RWPE2 (cell line): ENCODE data around the gene TRPM5.
"Not testable (repeated sequence)": the region's sequence is repeated elsewhere in the genome, so short reads cannot be mapped to it uniquely, and the experiment has no call there.

Experiments
- ATAC-seq: fragments of 200-7000 bp; cut with Tn5 transposase; 3 replicates; pipeline ENCODE4 v1.9.1; 2021; ENCODE audit warnings: low read depth
- DNase-seq: peaks from one replicate; pipeline ENCODE4 v3.0.0-alpha.2; 2020; ENCODE audit warnings: low spot score
- H3K27ac ChIP-seq: fragments of 450-650 bp; 2 replicates; pipeline ENCODE4 v1.5.1; 2017; ENCODE audit warnings: mild to moderate bottlenecking; ENCODE audit not compliant: poor library complexity, severe bottlenecking
- H3K27me3 ChIP-seq: fragments of 250-450 bp; sonication (Bioruptor Pico); 2 replicates; pipeline ENCODE4 v1.5.1; 2021; ENCODE audit warnings: mild to moderate bottlenecking, moderate library complexity; ENCODE audit not compliant: insufficient read depth, poor library complexity, severe bottlenecking
- H3K36me3 ChIP-seq: fragments of 250-450 bp; sonication (Bioruptor Pico); 2 replicates; pipeline ENCODE4 v1.5.1; 2020; ENCODE audit warnings: low read depth, mild to moderate bottlenecking, moderate library complexity
- H3K4me1 ChIP-seq: fragments of 250-450 bp; sonication (Bioruptor Pico); 2 replicates; pipeline ENCODE4 v1.5.1; 2021; ENCODE audit warnings: mild to moderate bottlenecking, moderate library complexity; ENCODE audit not compliant: insufficient read depth, poor library complexity, severe bottlenecking
- H3K4me3 ChIP-seq: fragments of 250-450 bp; sonication (Bioruptor Pico); 2 replicates; pipeline ENCODE4 v1.5.1; 2021; ENCODE audit warnings: mild to moderate bottlenecking, moderate library complexity; ENCODE audit not compliant: severe bottlenecking
- H3K9me3 ChIP-seq: fragments of 250-450 bp; sonication (Bioruptor Pico); 2 replicates; pipeline ENCODE4 v1.5.1; 2021; ENCODE audit warnings: mild to moderate bottlenecking, moderate library complexity; ENCODE audit not compliant: severe bottlenecking
- CTCF ChIP-seq: fragments of 450-650 bp; IDR thresholded peaks from one replicate; pipeline ENCODE4 v1.5.1; 2017; ENCODE audit warnings: mild to moderate bottlenecking, moderate library complexity; ENCODE audit not compliant: poor library complexity, severe bottlenecking

Gene TRPM5

GRCh38 chr11:2483426-2483825, 39.1 kb upstream of the TRPM5 start:
- Histone ChIP-seq H3K9me3 (peaks cover 7% of the 10 kb centered on the region), H3K4me3 (no peak overlapping the region), H3K27me3 (peaks cover 10% of the 10 kb centered on the region), H3K27ac (no peak overlapping the region), H3K4me1 (no peaks in the 10 kb centered on the region), H3K36me3 (no peaks in the 10 kb centered on the region)
- ATAC-seq (no peak), DNase-seq (no peak)
- TF ChIP-seq CTCF, result no peak

DNA sequence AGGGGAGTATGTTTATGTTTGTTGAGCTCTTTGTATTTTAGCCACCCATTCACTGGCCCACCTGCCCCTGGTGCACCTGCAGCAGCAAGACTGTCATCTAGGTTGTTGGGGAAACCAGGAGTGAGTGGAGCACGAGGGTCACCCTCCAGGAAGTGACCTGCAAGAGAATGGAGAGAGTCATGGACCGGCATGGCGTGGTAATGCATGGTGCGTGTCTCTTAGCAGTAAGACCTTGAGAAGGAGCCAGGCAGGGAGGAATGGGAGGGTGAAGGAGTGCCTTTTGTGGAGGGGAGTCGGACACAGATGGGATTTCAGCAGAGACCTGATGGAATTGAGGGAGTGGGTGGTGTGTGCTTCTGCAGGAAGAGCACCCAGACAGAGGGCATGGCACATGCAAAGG, 38.4 kb upstream of the TRPM5 start:
- Histone ChIP-seq H3K4me1 (no peaks in the 10 kb centered on the region), H3K4me3 (no peak overlapping the region), H3K27ac (no peak overlapping the region), H3K27me3 (peaks cover 10% of the 10 kb centered on the region), H3K9me3 (peaks cover 3% of the 10 kb centered on the region), H3K36me3 (no peaks in the 10 kb centered on the region)
- ATAC-seq (no peak), DNase-seq (no peak)
- TF ChIP-seq CTCF, result no peak

DNA sequence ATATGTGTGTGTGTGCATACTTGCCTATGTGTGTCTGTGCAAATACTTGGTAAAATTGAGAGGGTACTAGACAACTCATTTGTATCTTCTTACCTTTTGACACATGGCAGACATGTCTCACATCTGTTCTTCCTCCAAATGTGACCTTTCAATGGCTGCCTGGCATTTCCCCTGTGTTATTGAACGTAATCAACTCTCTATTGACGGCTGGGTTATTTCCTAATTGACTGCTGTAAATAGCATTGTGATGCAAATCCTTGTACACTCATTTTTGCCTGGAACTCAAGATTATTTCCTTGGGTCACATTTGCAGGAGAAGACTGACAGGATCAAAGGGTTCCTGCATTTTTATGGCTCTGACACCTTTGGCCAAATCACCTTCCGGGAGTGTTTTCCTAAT, 37.9 kb upstream of the TRPM5 start:
- no peak overlapping the region for H3K4me3 ChIP-seq
- H3K4me1 ChIP-seq, result no peaks in the 10 kb centered on the region
- DNase-seq, result no peak
- no peaks in the 10 kb centered on the region for H3K36me3 ChIP-seq
- H3K27ac ChIP-seq, result no peak overlapping the region
- TF ChIP-seq CTCF, result no peak
- ATAC-seq, result no peak
- peaks cover 10% of the 10 kb centered on the region for H3K27me3 ChIP-seq
- peaks cover 3% of the 10 kb centered on the region for H3K9me3 ChIP-seq

DNA sequence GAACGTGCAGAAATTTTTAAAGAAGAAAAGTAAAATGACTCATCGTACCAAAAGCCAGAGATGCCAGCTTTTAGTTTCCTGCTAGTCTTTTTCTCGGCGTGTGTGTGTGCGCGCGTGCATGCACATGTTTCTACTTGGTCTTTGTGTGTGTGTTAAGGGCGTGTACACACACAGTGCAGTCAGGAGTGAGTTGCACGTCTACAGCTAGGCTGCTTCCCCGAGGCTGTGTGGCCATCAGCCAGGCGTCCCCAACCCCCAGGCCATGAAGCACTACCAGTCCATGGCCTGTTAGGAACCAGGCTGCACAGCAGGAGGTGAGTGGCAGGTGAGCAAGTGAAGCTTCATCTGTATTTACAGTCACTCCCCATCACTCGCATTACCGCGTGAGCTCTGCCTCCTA, 36.9 kb upstream of the TRPM5 start:
- no peaks in the 10 kb centered on the region for H3K4me1 ChIP-seq
- no peak overlapping the region for H3K4me3 ChIP-seq
- ATAC-seq (no peak), DNase-seq (no peak)
- peaks cover 3% of the 10 kb centered on the region for H3K9me3 ChIP-seq
- no peaks in the 10 kb centered on the region for H3K36me3 ChIP-seq
- no peak overlapping the region for H3K27ac ChIP-seq
- peaks cover 10% of the 10 kb centered on the region for H3K27me3 ChIP-seq
- no peak for TF ChIP-seq CTCF

DNA sequence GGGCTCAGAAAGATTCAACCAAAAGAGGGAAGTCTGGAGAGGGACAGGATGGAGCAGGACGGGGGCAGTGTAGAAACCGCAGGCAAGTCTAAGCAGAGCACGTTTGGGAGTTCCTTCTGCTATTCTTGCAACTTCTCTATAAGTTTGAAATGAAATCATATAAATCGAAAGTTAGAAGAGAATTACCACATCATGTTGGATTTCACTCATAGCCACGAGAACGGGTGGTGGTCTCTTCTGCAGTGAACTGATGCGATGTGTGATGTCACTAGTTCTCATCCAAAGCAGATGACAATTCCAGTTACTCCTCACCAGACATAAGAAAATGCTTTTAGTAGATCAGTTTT, 36.5 kb upstream of the TRPM5 start:
- ATAC-seq, result no peak
- no peak overlapping the region for H3K27ac ChIP-seq
- no peak for DNase-seq
- no peak for TF ChIP-seq CTCF
- H3K4me1 ChIP-seq, result no peaks in the 10 kb centered on the region
- no peaks in the 10 kb centered on the region for H3K36me3 ChIP-seq
- no peak overlapping the region for H3K4me3 ChIP-seq
- H3K9me3 ChIP-seq, result peaks cover 3% of the 10 kb centered on the region
- peaks cover 10% of the 10 kb centered on the region for H3K27me3 ChIP-seq

DNA sequence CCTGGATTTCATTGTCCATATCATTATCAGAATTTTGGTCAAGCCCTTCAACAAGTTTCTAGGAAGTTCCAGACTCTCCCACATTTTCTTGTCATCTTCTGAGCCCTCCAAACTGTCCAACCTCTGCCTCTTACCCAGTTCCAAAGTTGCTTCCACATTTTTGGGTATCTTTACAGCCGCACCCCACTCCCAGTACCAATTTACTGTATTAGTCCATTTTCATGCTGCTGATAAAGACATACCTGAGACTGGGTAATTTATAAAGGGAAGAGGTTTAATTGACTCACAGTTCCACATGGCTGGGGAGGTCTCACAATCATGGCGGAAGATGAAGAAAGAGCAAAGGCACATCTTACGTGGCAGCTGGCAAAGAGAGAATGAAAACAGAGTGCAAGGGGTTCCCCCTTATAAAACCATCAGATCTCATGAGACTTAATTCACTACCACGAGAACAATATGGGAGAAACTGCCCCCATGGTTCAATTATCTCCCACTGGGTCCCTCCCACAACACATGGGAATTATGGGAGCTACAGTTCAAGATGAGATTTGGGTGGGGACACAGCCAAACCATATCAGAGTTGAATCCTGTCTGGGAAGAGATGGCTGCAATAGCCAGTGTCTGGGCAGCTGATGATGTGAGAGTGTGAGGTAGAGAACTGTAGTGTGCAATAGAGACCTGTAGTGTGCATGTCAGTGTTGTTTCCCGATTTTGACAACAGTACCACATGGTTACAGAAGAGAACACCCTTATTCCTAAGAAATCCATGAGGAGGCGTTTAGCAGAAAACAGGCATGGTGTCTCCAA, 36.0 kb upstream of the TRPM5 start:
- H3K4me1 ChIP-seq, DNase-seq, H3K9me3 ChIP-seq, H3K27ac ChIP-seq, H3K36me3 ChIP-seq, H3K4me3 ChIP-seq, ATAC-seq: not testable (repeated sequence)
- peaks cover 10% of the 10 kb centered on the region for H3K27me3 ChIP-seq
